HCT116 (cell line): ENCODE results near the gene ACYP2. TPM values are rescaled to one million over a fixed set of nuclear protein-coding genes. Genes with fewer than 3 reads are reported as not detected.

Source experiments
- ATAC-seq: fragments of 200-7000 bp; cut with Tn5 transposase; 2 replicates; pipeline ENCODE4 v1.9.1; 2020; ENCODE audit warnings: mild to moderate bottlenecking, moderate library complexity
- BruUV-seq: library from RNA; stranded (reverse); fragments of 400-500 nt; replicated peaks from 2 replicates; lab custom pipeline; 2021; lab: Mats Ljungman, UMichigan
- CTCF ChIA-PET: fragments of 300-600 bp; sonication (Branson Sonifier 250); formaldehyde crosslinking; loops from one replicate; lab custom pipeline; 2021; ENCODE audit warnings: antibody characterized with exemption; lab: Charles Lee
- POLR2A ChIA-PET: fragments of 300-600, 350-600 bp; sonication (Branson Sonifier 250); formaldehyde crosslinking; loops from one replicate; lab custom pipeline; 2021; ENCODE audit warnings: antibody characterized with exemption; lab: Charles Lee
- RAD21 ChIA-PET, 2 experiments: fragments of 300-600 bp; sonication (Branson Sonifier 250); formaldehyde crosslinking; loops; one replicate each; lab custom pipeline; 2023; ENCODE audit warnings: low total read pairs in 2 of 2; ENCODE audit not compliant: uncharacterized antibody in 2 of 2, unreplicated experiment in 2 of 2, low non-redundant PET in 1 of 2; lab: Charles Lee
- DNase-seq: peaks from one replicate; pipeline ENCODE4 v3.0.0-alpha.2; 2010; ENCODE audit warnings: low read depth, low spot score
- H2AFZ ChIP-seq: fragments of 200-600 bp; shearing (Covaris generic), sonication (generic); 2 replicates; pipeline ENCODE4 v1.6.1; 2017; ENCODE audit warnings: low read depth, mixed run types, mixed read lengths, antibody characterized with exemption, low read length; ENCODE audit not compliant: poor library complexity, severe bottlenecking
- H3K27ac ChIP-seq: 2 replicates; pipeline ENCODE4 v1.5.1; 2012; ENCODE audit warnings: low read depth, low read length
- H3K27me3 ChIP-seq: fragments of 200-600 bp; sonication (generic); 2 replicates; pipeline ENCODE4 v1.6.1; 2016; ENCODE audit warnings: mixed run types, low read length, mixed read lengths; ENCODE audit not compliant: insufficient read depth
- H3K36me3 ChIP-seq, 2 experiments: fragments of 200-500 bp in 1 of 2; fragments of 200-600 bp in 1 of 2; sonication (Bioruptor generic) in 1 of 2; sonication (generic) in 1 of 2; 2 replicates each; pipeline versions ENCODE4 v1.5.1 to v1.6.1; 2014 to 2016; ENCODE audit warnings: low read length in 2 of 2, inconsistent platforms in 1 of 2, mixed read lengths in 1 of 2, mixed run types in 1 of 2; ENCODE audit not compliant: insufficient read depth in 2 of 2, control insufficient read depth in 1 of 2
- H3K4me1 ChIP-seq, 2 experiments: fragments of 200-600 bp in 1 of 2; sonication (generic) in 1 of 2; 2 replicates each; pipeline versions ENCODE4 v1.5.1 to v1.6.1; 2012 to 2017; ENCODE audit warnings: low read length in 2 of 2, inconsistent platforms in 1 of 2, mild to moderate bottlenecking in 1 of 2, mixed read lengths in 1 of 2, mixed run types in 1 of 2, moderate library complexity in 1 of 2; ENCODE audit not compliant: insufficient read depth in 2 of 2, control insufficient read depth in 1 of 2
- H3K4me2 ChIP-seq: fragments of 200-600 bp; sonication (generic); 2 replicates; pipeline ENCODE4 v1.6.1; 2017; ENCODE audit warnings: mixed run types, low read length, mixed read lengths
- H3K4me3 ChIP-seq, 2 experiments: fragments of 200-600 bp in 1 of 2; sonication (generic) in 1 of 2; replicated peaks in 1 of 2; 2 replicates each; pipeline ENCODE4 v1.5.1; 2011 to 2016; ENCODE audit warnings: low read length in 2 of 2, control low read depth in 1 of 2, low read depth in 1 of 2, mild to moderate bottlenecking in 1 of 2, mixed read lengths in 1 of 2, mixed run types in 1 of 2
- H3K79me2 ChIP-seq: fragments of 200-600 bp; sonication (generic); 2 replicates; pipeline ENCODE4 v1.6.1; 2017; ENCODE audit warnings: mild to moderate bottlenecking, mixed run types, low read length, moderate library complexity, mixed read lengths; ENCODE audit not compliant: insufficient read depth
- H3K9ac ChIP-seq: fragments of 200-600 bp; sonication (generic); 2 replicates; pipeline ENCODE4 v1.6.1; 2016; ENCODE audit warnings: low read length, mixed read lengths
- H3K9me2 ChIP-seq: fragments of 200-600 bp; sonication (generic), shearing (Covaris generic); 2 replicates; pipeline ENCODE4 v1.6.1; 2017; ENCODE audit warnings: mixed run types, mild to moderate bottlenecking, moderate library complexity; ENCODE audit not compliant: insufficient read depth
- H3K9me3 ChIP-seq, 2 experiments: fragments of 200-500 bp in 1 of 2; fragments of 200-600 bp in 1 of 2; sonication (Bioruptor generic) in 1 of 2; sonication (generic) in 1 of 2; 2 replicates each; pipeline ENCODE4 v1.6.1; 2014 to 2017; ENCODE audit warnings: low read length in 2 of 2, mixed read lengths in 2 of 2, inconsistent platforms in 1 of 2, low read depth in 1 of 2, mild to moderate bottlenecking in 1 of 2, mixed run types in 1 of 2, moderate library complexity in 1 of 2; ENCODE audit not compliant: control insufficient read depth in 1 of 2, insufficient read depth in 1 of 2
- H4K20me1 ChIP-seq: fragments of 200-600 bp; sonication (generic), shearing (Covaris generic); 2 replicates; pipeline ENCODE4 v1.6.1; 2017; ENCODE audit warnings: mixed run types, mild to moderate bottlenecking, moderate library complexity; ENCODE audit not compliant: insufficient read depth
- ATF3 ChIP-seq: IDR thresholded peaks from 2 replicates; pipeline ENCODE4 v1.6.1; 2012
- CEBPB ChIP-seq: IDR thresholded peaks from 2 replicates; pipeline ENCODE4 v1.6.1; 2012; ENCODE audit warnings: low read depth
- CTCF ChIP-seq, 3 experiments: fragments of 200-600 bp in 1 of 3; sonication (generic) in 1 of 3; IDR thresholded peaks in 2 of 3; conservative IDR thresholded peaks in 1 of 3; 2 replicates each; pipeline ENCODE4 v1.5.1; 2012 to 2017; ENCODE audit warnings: low read depth in 2 of 3, low read length in 2 of 3, antibody characterized with exemption in 1 of 3, borderline replicate concordance in 1 of 3, control low read depth in 1 of 3, mild to moderate bottlenecking in 1 of 3, mixed read lengths in 1 of 3, mixed run types in 1 of 3, moderate library complexity in 1 of 3; ENCODE audit not compliant: insufficient read depth in 1 of 3
- ELF1 ChIP-seq: IDR thresholded peaks from 2 replicates; pipeline ENCODE4 v1.6.1; 2012; ENCODE audit warnings: low read depth, borderline replicate concordance
- EZH2 ChIP-seq: fragments of 200-600 bp; sonication (generic); IDR thresholded peaks from 2 replicates; pipeline ENCODE4 v1.6.1; 2017; ENCODE audit warnings: antibody characterized with exemption, mixed run types
- EZH2phosphoT487 ChIP-seq: fragments of 200-600 bp; IDR thresholded peaks from 2 replicates; pipeline ENCODE4 v1.6.1; 2018; ENCODE audit warnings: antibody characterized with exemption, borderline replicate concordance
- FOSL1 ChIP-seq: IDR thresholded peaks from 2 replicates; pipeline ENCODE4 v1.6.1; 2012; ENCODE audit warnings: low read depth
- JUND ChIP-seq: IDR thresholded peaks from 2 replicates; pipeline ENCODE4 v1.6.1; 2012
- POLR2AphosphoS5 ChIP-seq: IDR thresholded peaks from 2 replicates; pipeline ENCODE4 v1.6.1; 2011; ENCODE audit warnings: mild to moderate bottlenecking, low read depth, low read length, moderate library complexity
- RAD21 ChIP-seq: IDR thresholded peaks from 2 replicates; pipeline ENCODE4 v1.6.1; 2012; ENCODE audit warnings: low read depth, mild to moderate bottlenecking
- REST ChIP-seq: IDR thresholded peaks from 2 replicates; pipeline ENCODE4 v1.6.1; 2012; ENCODE audit warnings: low read depth
- SRF ChIP-seq: IDR thresholded peaks from 2 replicates; pipeline ENCODE4 v1.6.1; 2012; ENCODE audit warnings: low read depth
- ZNF274 ChIP-seq: fragments of 200-500 bp; sonication (Bioruptor generic); IDR thresholded peaks from 2 replicates; pipeline ENCODE4 v1.6.1; 2014; ENCODE audit warnings: mild to moderate bottlenecking, low read depth, low read length, inconsistent platforms
- intact Hi-C: fragments of 100-400 bp; cut with micrococcal nuclease; formaldehyde crosslinking; loops from 2 replicates; pipeline ENCODE4 v1.10.0; 2022
- total RNA-seq: library from RNA; stranded (reverse); gene quantifications from one replicate; pipeline ENCODE4 v1.2.1, GENCODE V29; 2021; ENCODE audit not compliant: unreplicated experiment

ACYP2 gene
- total RNA-seq, 1 experiment from 2014 or later = 9.4 TPM

- POLR2A ChIA-PET = no interaction called here
- no peaks in the 10 kb centered on the region for H3K9me3 ChIP-seq
- peak; percentile 85 for ATAC-seq
- H2AFZ ChIP-seq = no peak overlapping the region
- no peak overlapping the region for H3K9ac ChIP-seq
- H3K27ac ChIP-seq = no peak overlapping the region
- TF ChIP-seq CTCF (IDR thresholded peaks at IDR 0.05 in 2 of 3, conservative IDR thresholded peaks at IDR 0.05 in 1 of 3; ENCODE audit: borderline replicate concordance in 1 of 3, insufficient read depth in 1 of 3, low read depth in 2 of 3, low read length in 2 of 3) (peak; percentile 28 to 35 (median 35); a peak in 3 of 6 replicates), ATF3 (no peak), RAD21 (peak; percentile 71)
- TF ChIP-seq, all 23 proteins: peak for 2
- CTCF ChIA-PET = no interaction called here
- no peak for DNase-seq
- Histone ChIP-seq H3K4me3 (no peak overlapping the region), H3K4me1 (peaks cover 2 to 8% of the 10 kb centered on the region in 2 experiments; a peak in 3 of 4 replicates), H3K79me2 (no peaks in the 10 kb centered on the region), H4K20me1 (no peaks in the 10 kb centered on the region), H3K36me3 (no peaks in the 10 kb centered on the region), H3K27me3 (no peaks in the 10 kb centered on the region), H3K4me2 (no peak overlapping the region), H3K9me2 (no peaks in the 10 kb centered on the region)
- BruUV-seq = no TSS peak
- RAD21 ChIA-PET = interaction anchor here in 1 of 2 experiments (0.6 kb wide), 1 partner anchor 46 kb away, joined by 3 read pairs; no protein-coding TSS in a partner anchor
- intact Hi-C loops = no loop called here
Observed at GRCh38 chr2:54084600-54084999, 30.8 kb upstream of the ACYP2 start.

- Histone ChIP-seq H3K27ac (no peak overlapping the region), H4K20me1 (no peaks in the 10 kb centered on the region), H3K79me2 (no peaks in the 10 kb centered on the region), H3K9ac (no peak overlapping the region), H3K36me3 (no peaks in the 10 kb centered on the region), H3K9me2 (no peaks in the 10 kb centered on the region), H3K27me3 (no peaks in the 10 kb centered on the region), H3K4me1 (peaks cover 2 to 8% of the 10 kb centered on the region in 2 experiments; a peak in 3 of 4 replicates), H2AFZ (no peak overlapping the region), H3K4me2 (no peak overlapping the region), H3K4me3 (no peak overlapping the region), H3K9me3 (no peaks in the 10 kb centered on the region)
- ATAC-seq (peak; percentile 42; the same call in 1 of the 2 replicates), DNase-seq (no peak)
- intact Hi-C loops = no loop called here
- ChIA-PET CTCF (no interaction called here), POLR2A (no interaction called here), RAD21 (no interaction called here)
- BruUV-seq = no TSS peak
- TF ChIP-seq REST = no peak
- no peak for TF ChIP-seq EZH2
- TF ChIP-seq ELF1 = no peak
- TF ChIP-seq POLR2AphosphoS5 = no peak
- no peak for TF ChIP-seq SRF
- TF ChIP-seq JUND = no peak
- TF ChIP-seq EZH2phosphoT487 = no peak
- TF ChIP-seq ZNF274 = no peak
- TF ChIP-seq CEBPB = no peak
- TF ChIP-seq ATF3 = no peak
- no peak for TF ChIP-seq FOSL1
Observed at GRCh38 chr2:54085069-54085468, 30.3 kb upstream of the ACYP2 start.
